Fibroblast of lung (primary cell): ENCODE data around the gene LRRC17.

ENCODE experiments used
- CTCF ChIP-seq, 2 donors: IDR thresholded peaks in 1 of 2; conservative IDR thresholded peaks in 1 of 2; 1 replicate in 1 of 2; 2 replicates in 1 of 2; pipeline ENCODE4 v1.5.1; 2011 to 2012; ENCODE audit warnings: low read length in 2 of 2, control low read depth in 1 of 2, inconsistent platforms in 1 of 2, low read depth in 1 of 2, mild to moderate bottlenecking in 1 of 2
- EZH2 ChIP-seq: IDR thresholded peaks from 2 replicates; pipeline ENCODE4 v1.5.1; 2012; ENCODE audit warnings: low read length, control low read depth, mild to moderate bottlenecking; ENCODE audit errors: missing control alignments

- TF ChIP-seq CTCF (conservative IDR thresholded peaks at IDR 0.05 in 1 of 2, IDR thresholded peaks at IDR 0.05 in 1 of 2; ENCODE audit: low read depth in 1 of 2, low read length in 2 of 2), result no peak
- TF ChIP-seq EZH2, result no peak
These were observed 60.4 kb downstream of the LRRC17 start for GRCh38 chr7:102973096-102973802.
